Measurements from ENCODE around the gene ATP10A. TPM values are rescaled to one million over a fixed set of nuclear protein-coding genes. Genes with fewer than 3 reads are reported as not detected.

The ATP10A gene
- total RNA-seq, 4 donors from 2014 or later = 8.1 to 36.0 (median 17.9) TPM

GRCh38 chr15:25905140-25905539 lies 42.0 kb upstream of the ATP10A start:
- Histone ChIP-seq H3K4me1 (peaks cover 0 to 3% (median 0%) of the 10 kb centered on the region in 4 donors), H3K27me3 (no peaks in the 10 kb centered on the region), H3K4me3 (no peak overlapping the region), H3K27ac (no peak overlapping the region), H3K36me3 (no peaks in the 10 kb centered on the region), H3K9me3 (no peaks in the 10 kb centered on the region)
- 82 to 92% methylated on average over 2 of the region's 2 CpGs for whole genome bisulfite sequencing, 2 donors
- no peak for TF ChIP-seq POLR2A (IDR thresholded peaks at IDR 0.05)
- TF ChIP-seq CTCF (IDR thresholded peaks at IDR 0.05) = no peak
- no peak for TF ChIP-seq EP300 (IDR thresholded peaks at IDR 0.05)
- DNase-seq (ENCODE audit: low spot score in 2 of 2) = no peak

GRCh38 chr15:25903024-25903581 lies 40.0 kb upstream of the ATP10A start:
- H3K36me3 ChIP-seq = no peaks in the 10 kb centered on the region
- no peaks in the 10 kb centered on the region for H3K9me3 ChIP-seq
- no peak for DNase-seq (ENCODE audit: low spot score in 2 of 2)
- TF ChIP-seq EP300 (IDR thresholded peaks at IDR 0.05) (no peak), POLR2A (IDR thresholded peaks at IDR 0.05) (no peak), CTCF (IDR thresholded peaks at IDR 0.05) (no peak)
- 58 to 63% methylated on average over 10 of the region's 10 CpGs for WGBS, 2 donors
- H3K27ac ChIP-seq = no peak overlapping the region
- H3K4me1 ChIP-seq = peaks cover 0 to 3% (median 0%) of the 10 kb centered on the region in 4 donors
- no peak overlapping the region for H3K4me3 ChIP-seq
- no peaks in the 10 kb centered on the region for H3K27me3 ChIP-seq

GRCh38 chr15:25901811-25902605 lies 38.9 kb upstream of the ATP10A start:
- DNase-seq (ENCODE audit: low spot score in 2 of 2) = no peak
- Histone ChIP-seq H3K4me3 (no peak overlapping the region), H3K27ac (no peak overlapping the region), H3K9me3 (no peaks in the 10 kb centered on the region), H3K36me3 (no peaks in the 10 kb centered on the region), H3K27me3 (no peaks in the 10 kb centered on the region), H3K4me1 (peaks cover 0 to 3% (median 0%) of the 10 kb centered on the region in 4 donors)
- WGBS, 2 donors = 85 to 86% methylated on average over 13 to 14 of the region's 14 CpGs
- TF ChIP-seq EP300 (IDR thresholded peaks at IDR 0.05) (no peak), POLR2A (IDR thresholded peaks at IDR 0.05) (no peak), CTCF (IDR thresholded peaks at IDR 0.05) (no peak)

- no peaks in the 10 kb centered on the region for H3K36me3 ChIP-seq
Measured at GRCh38 chr15:25900901-25901300, 37.8 kb upstream of the ATP10A start.

More at GRCh38 chr15:25900901-25901300, 37.8 kb upstream of the ATP10A start:
- TF ChIP-seq CTCF (IDR thresholded peaks at IDR 0.05) = no peak
- TF ChIP-seq POLR2A (IDR thresholded peaks at IDR 0.05) = no peak
- TF ChIP-seq EP300 (IDR thresholded peaks at IDR 0.05) = no peak
- no peaks in the 10 kb centered on the region for H3K27me3 ChIP-seq
- H3K27ac ChIP-seq = no peak overlapping the region
- H3K4me3 ChIP-seq = no peak overlapping the region
- WGBS, 2 donors = 84 to 86% methylated on average over 5 of the region's 5 CpGs
- no peak for DNase-seq (ENCODE audit: low spot score in 2 of 2)
- no peaks in the 10 kb centered on the region for H3K9me3 ChIP-seq
- peaks cover 0 to 3% (median 0%) of the 10 kb centered on the region in 4 donors for H3K4me1 ChIP-seq
